CD14-positive monocyte (primary cell): Measurements from ENCODE around the gene NELFE. TPM values are rescaled to one million over a fixed set of nuclear protein-coding genes. Genes with fewer than 3 reads are reported as not detected.

ENCODE experiments used
- DNase-seq, 3 donors: peaks; one replicate each; pipeline ENCODE4 v3.0.0-alpha.2; 2011 to 2022
- H2AFZ ChIP-seq: 2 replicates; pipeline ENCODE4 v1.6.0; 2012; ENCODE audit warnings: mild to moderate bottlenecking, low read depth, low read length, inconsistent platforms; ENCODE audit not compliant: insufficient read depth, poor library complexity, severe bottlenecking
- H3K27ac ChIP-seq, 2 donors: 1 replicate in 1 of 2; 2 replicates in 1 of 2; pipeline ENCODE4 v1.5.1; 2012 to 2013; ENCODE audit warnings: low read length in 2 of 2, control low read depth in 1 of 2, inconsistent platforms in 1 of 2, low read depth in 1 of 2, mild to moderate bottlenecking in 1 of 2
- H3K27me3 ChIP-seq, 2 donors: one replicate each; pipeline versions ENCODE4 v1.6.0 to v1.6.1; 2011 to 2013; ENCODE audit warnings: low read length in 2 of 2; ENCODE audit not compliant: control insufficient read depth in 2 of 2, insufficient read depth in 2 of 2
- H3K36me3 ChIP-seq, 2 donors: replicated peaks in 1 of 2; 1 replicate in 1 of 2; 2 replicates in 1 of 2; pipeline versions ENCODE4 v1.5.1 to v1.6.1; 2012 to 2013; ENCODE audit warnings: low read length in 2 of 2, control low read depth in 1 of 2, inconsistent platforms in 1 of 2, mild to moderate bottlenecking in 1 of 2; ENCODE audit not compliant: insufficient read depth in 2 of 2, control insufficient read depth in 1 of 2
- H3K4me1 ChIP-seq, 2 donors: 1 replicate in 1 of 2; 2 replicates in 1 of 2; pipeline versions ENCODE4 v1.5.1 to v1.6.1; 2012 to 2013; ENCODE audit warnings: low read length in 2 of 2, control low read depth in 1 of 2, inconsistent platforms in 1 of 2, mild to moderate bottlenecking in 1 of 2, moderate library complexity in 1 of 2; ENCODE audit not compliant: insufficient read depth in 2 of 2, control insufficient read depth in 1 of 2
- H3K4me2 ChIP-seq: replicated peaks from 2 replicates; pipeline ENCODE3; 2012; ENCODE audit warnings: low read length, moderate library complexity, mild to moderate bottlenecking; ENCODE audit not compliant: poor library complexity, severe bottlenecking; ENCODE audit errors: extremely low read depth
- H3K4me3 ChIP-seq, 3 experiments: fragments of 200-600 bp in 1 of 3; sonication (generic) in 1 of 3; replicated peaks in 1 of 3; 1 replicate in 2 of 3; 2 replicates in 1 of 3; pipeline ENCODE4 v1.5.1; 2011 to 2013; ENCODE audit warnings: low read length in 3 of 3, mild to moderate bottlenecking in 3 of 3, control low read depth in 2 of 3, low read depth in 2 of 3, inconsistent platforms in 1 of 3, moderate library complexity in 1 of 3
- H3K79me2 ChIP-seq: 2 replicates; pipeline ENCODE4 v1.6.0; 2012; ENCODE audit warnings: mild to moderate bottlenecking, control low read depth, inconsistent platforms, low read length, moderate library complexity; ENCODE audit not compliant: insufficient read depth
- H3K9ac ChIP-seq: 2 replicates; pipeline ENCODE4 v1.6.0; 2017; ENCODE audit warnings: low read length, mild to moderate bottlenecking; ENCODE audit not compliant: insufficient read depth, poor library complexity, severe bottlenecking
- H3K9me3 ChIP-seq, 2 donors: replicated peaks in 1 of 2; 1 replicate in 1 of 2; 2 replicates in 1 of 2; pipeline versions ENCODE4 v1.5.1 to v1.6.1; 2012 to 2013; ENCODE audit warnings: low read length in 2 of 2, control low read depth in 1 of 2; ENCODE audit not compliant: control insufficient read depth in 1 of 2, insufficient read depth in 1 of 2
- H4K20me1 ChIP-seq: 2 replicates; pipeline ENCODE4 v1.6.0; 2012; ENCODE audit warnings: mild to moderate bottlenecking, low read length, control low read depth, moderate library complexity; ENCODE audit not compliant: insufficient read depth
- H3K27ac Mint-ChIP-seq, 7 donors: one replicate each; pipeline ENCODE4 v1.8.0; 2020; ENCODE audit warnings: mild to moderate bottlenecking in 7 of 7, mixed read lengths in 7 of 7, moderate library complexity in 6 of 7, inconsistent platforms in 2 of 7
- H3K27me3 Mint-ChIP-seq, 3 donors: one replicate each; pipeline ENCODE4 v1.8.0; 2021 to 2022; ENCODE audit warnings: low read depth in 3 of 3, mild to moderate bottlenecking in 3 of 3, mixed read lengths in 3 of 3, moderate library complexity in 3 of 3, inconsistent platforms in 1 of 3
- H3K36me3 Mint-ChIP-seq, 2 donors: one replicate each; pipeline ENCODE4 v1.8.0; 2020; ENCODE audit warnings: mixed read lengths in 2 of 2, inconsistent platforms in 1 of 2, mild to moderate bottlenecking in 1 of 2
- H3K4me1 Mint-ChIP-seq: one replicate; pipeline ENCODE4 v1.8.0; 2020; ENCODE audit warnings: mild to moderate bottlenecking, mixed read lengths
- H3K4me3 Mint-ChIP-seq, 2 donors: one replicate each; pipeline ENCODE4 v1.8.0; 2020; ENCODE audit warnings: mild to moderate bottlenecking in 2 of 2, mixed read lengths in 2 of 2, moderate library complexity in 1 of 2
- H3K9me3 Mint-ChIP-seq, 7 donors: one replicate each; pipeline ENCODE4 v1.8.0; 2020 to 2022; ENCODE audit warnings: mixed read lengths in 7 of 7, mild to moderate bottlenecking in 6 of 7, moderate library complexity in 6 of 7, inconsistent platforms in 2 of 7
- CTCF ChIP-seq: fragments of 200-600 bp; IDR thresholded peaks from one replicate; pipeline ENCODE4 v1.8.0; 2022; ENCODE audit warnings: antibody characterized with exemption, mild to moderate bottlenecking
- WGBS: methylation state at CpG from one replicate; pipeline ENCODE4 v1.1.5; 2013; ENCODE audit warnings: missing lambda C conversion rate; ENCODE audit not compliant: insufficient coverage; 5-methylcytosine and 5-hydroxymethylcytosine counted together
- intact Hi-C, 2 donors: fragments of 100-400 bp; cut with micrococcal nuclease; formaldehyde crosslinking; loops; one replicate each; pipeline versions ENCODE4 v1.15.0 to v1.15.1; 2023
- polyA plus RNA-seq, 3 donors: library from polyadenylated mRNA; depleted of rRNA in 1 of 3; unstranded in 2 of 3; stranded (reverse) in 1 of 3; fragments of 300-500 nt in 2 of 3; fragments of >200 nt in 1 of 3; fragmentation: Illumina TruSeq in 2 of 3; gene quantifications; 1 replicate in 2 of 3; 2 replicates in 1 of 3; pipeline ENCODE4 v1.2.3, GENCODE V29; 2012 to 2021

Gene NELFE
- polyA plus RNA-seq, 3 donors = 48.8 to 74.4 (median 61.4) TPM

GRCh38 chr6:31949926-31950548 is 8.7 kb downstream of the NELFE start:
- H3K9me3 Mint-ChIP-seq = peaks cover 0 to 1% (median 0%) of the 10 kb centered on the region in 7 donors
- no peaks in the 10 kb centered on the region for H4K20me1 ChIP-seq
- no peak for TF ChIP-seq CTCF
- H3K4me3 ChIP-seq = no peak overlapping the region
- no peak overlapping the region for H3K27ac Mint-ChIP-seq
- H3K36me3 Mint-ChIP-seq = peaks cover 35 to 37% of the 10 kb centered on the region in 2 donors
- H3K27me3 Mint-ChIP-seq = peaks cover 5 to 18% (median 15%) of the 10 kb centered on the region in 3 donors
- H3K9ac ChIP-seq = no peak overlapping the region
- no peak overlapping the region for H3K4me2 ChIP-seq
- peaks cover 3 to 4% of the 10 kb centered on the region in 2 donors for H3K4me1 ChIP-seq
- no peak overlapping the region for H3K4me3 Mint-ChIP-seq
- intact Hi-C loops = loop anchor here in 1 of 2 donors (5.0 to 10.0 kb wide), 3 partner anchors 53 to 405 kb away; partner anchors contain the start of genes ATP6V1G2, DDX39B, EHMT2 and NFKBIL1
- H3K27me3 ChIP-seq = no peaks in the 10 kb centered on the region
- H3K36me3 ChIP-seq = peaks cover 44% of the 10 kb centered on the region in 2 donors
- no peak overlapping the region for H3K27ac ChIP-seq
- H2AFZ ChIP-seq = no peak overlapping the region
- H3K79me2 ChIP-seq = no peaks in the 10 kb centered on the region
- WGBS = 100% methylated on average over 3 of the region's 7 CpGs
- H3K9me3 ChIP-seq = no peaks in the 10 kb centered on the region
- H3K4me1 Mint-ChIP-seq = peaks cover 20% of the 10 kb centered on the region
- no peak for DNase-seq

- Histone ChIP-seq H3K79me2 (no peaks in the 10 kb centered on the region), H3K4me1 (peaks cover 3 to 4% of the 10 kb centered on the region in 2 donors), H3K4me3 (no peak overlapping the region), H3K27me3 (no peaks in the 10 kb centered on the region), H2AFZ (no peak overlapping the region), H3K9ac (no peak overlapping the region), H3K4me2 (no peak overlapping the region), H3K36me3 (peaks cover 32 to 33% of the 10 kb centered on the region in 2 donors), H4K20me1 (no peaks in the 10 kb centered on the region), H3K27ac (no peak overlapping the region), H3K9me3 (no peaks in the 10 kb centered on the region)
- intact Hi-C loops = no loop called here
- Mint-ChIP-seq H3K36me3 (peaks cover 23 to 26% of the 10 kb centered on the region in 2 donors), H3K27me3 (peaks cover 9 to 24% (median 20%) of the 10 kb centered on the region in 3 donors), H3K27ac (peak overlapping the region in 2 of 7 donors; percentile 8 to 33), H3K9me3 (peaks cover 0 to 1% (median 0%) of the 10 kb centered on the region in 7 donors), H3K4me1 (peaks cover 20% of the 10 kb centered on the region), H3K4me3 (peak overlapping the region in 1 of 2 donors; percentile 22)
- no peak for TF ChIP-seq CTCF
- 86% methylated on average over 5 of the region's 6 CpGs for WGBS
- peak; percentile 11 to 70 (median 33) for DNase-seq
Measured at GRCh38 chr6:31948753-31949413, 9.9 kb downstream of the NELFE start.
